ENCODE measurements around the gene SLC44A3.
"Not testable (repeated sequence)": the region's sequence is repeated elsewhere in the genome, so short reads cannot be mapped to it uniquely, and the experiment has no call there.

The SLC44A3 gene

GRCh38 chr1:94828251-94828650 is 8.1 kb downstream of the SLC44A3 start:
- Histone ChIP-seq H3K27me3 (ENCODE audit: control insufficient read depth in 5 of 5, insufficient read depth in 4 of 5, low read length in 5 of 5) (no peaks in the 10 kb centered on the region), H3K4me1 (ENCODE audit: control insufficient read depth in 5 of 5, insufficient read depth in 5 of 5, low read length in 5 of 5) (no peaks in the 10 kb centered on the region), H3K27ac (ENCODE audit: low read depth, low read length) (no peak overlapping the region), H3K9ac (ENCODE audit: low read length in 5 of 5) (no peak overlapping the region), H3K36me3 (ENCODE audit: control insufficient read depth in 5 of 5, insufficient read depth in 5 of 5, low read length in 5 of 5) (peaks cover 0 to 7% (median 0%) of the 10 kb centered on the region in 5 donors), H3K9me3 (ENCODE audit: control insufficient read depth in 5 of 5, low read length in 5 of 5) (no peaks in the 10 kb centered on the region), H3K4me3 (ENCODE audit: low read depth in 1 of 5, low read length in 5 of 5) (no peak overlapping the region)

GRCh38 chr1:94831641-94832040 is 11.5 kb downstream of the SLC44A3 start:
- Histone ChIP-seq H3K9me3 (ENCODE audit: control insufficient read depth in 5 of 5, low read length in 5 of 5) (no peaks in the 10 kb centered on the region), H3K4me1 (ENCODE audit: control insufficient read depth in 5 of 5, insufficient read depth in 5 of 5, low read length in 5 of 5) (no peaks in the 10 kb centered on the region), H3K9ac (ENCODE audit: low read length in 5 of 5) (no peak overlapping the region)

GRCh38 chr1:94832446-94832845 is 12.3 kb downstream of the SLC44A3 start:
- H3K4me3 ChIP-seq (ENCODE audit: low read depth in 1 of 5, low read length in 5 of 5) = no peak overlapping the region
- no peak overlapping the region for H3K27ac ChIP-seq (ENCODE audit: low read depth, low read length)
- no peaks in the 10 kb centered on the region for H3K4me1 ChIP-seq (ENCODE audit: control insufficient read depth in 5 of 5, insufficient read depth in 5 of 5, low read length in 5 of 5)
- peaks cover 0 to 7% (median 0%) of the 10 kb centered on the region in 5 donors for H3K36me3 ChIP-seq (ENCODE audit: control insufficient read depth in 5 of 5, insufficient read depth in 5 of 5, low read length in 5 of 5)
- no peak overlapping the region for H3K9ac ChIP-seq (ENCODE audit: low read length in 5 of 5)
- H3K9me3 ChIP-seq (ENCODE audit: control insufficient read depth in 5 of 5, low read length in 5 of 5) = no peaks in the 10 kb centered on the region
- H3K27me3 ChIP-seq (ENCODE audit: control insufficient read depth in 5 of 5, insufficient read depth in 4 of 5, low read length in 5 of 5) = no peaks in the 10 kb centered on the region

More at GRCh38 chr1:94831641-94832040, 11.5 kb downstream of the SLC44A3 start:
- Histone ChIP-seq H3K36me3 (ENCODE audit: control insufficient read depth in 5 of 5, insufficient read depth in 5 of 5, low read length in 5 of 5) (peaks cover 0 to 7% (median 0%) of the 10 kb centered on the region in 5 donors), H3K27me3 (ENCODE audit: control insufficient read depth in 5 of 5, insufficient read depth in 4 of 5, low read length in 5 of 5) (no peaks in the 10 kb centered on the region), H3K27ac (ENCODE audit: low read depth, low read length) (no peak overlapping the region), H3K4me3 (ENCODE audit: low read depth in 1 of 5, low read length in 5 of 5) (no peak overlapping the region)

- H3K27ac ChIP-seq (ENCODE audit: low read depth, low read length) = no peak overlapping the region
- H3K4me3 ChIP-seq (ENCODE audit: low read depth in 1 of 5, low read length in 5 of 5) = no peak overlapping the region
- H3K27me3 ChIP-seq (ENCODE audit: control insufficient read depth in 5 of 5, insufficient read depth in 4 of 5, low read length in 5 of 5) = no peaks in the 10 kb centered on the region
- H3K36me3 ChIP-seq (ENCODE audit: control insufficient read depth in 5 of 5, insufficient read depth in 5 of 5, low read length in 5 of 5) = peaks cover 0 to 7% (median 0%) of the 10 kb centered on the region in 5 donors
- H3K4me1 ChIP-seq (ENCODE audit: control insufficient read depth in 5 of 5, insufficient read depth in 5 of 5, low read length in 5 of 5) = no peaks in the 10 kb centered on the region
- no peaks in the 10 kb centered on the region for H3K9me3 ChIP-seq (ENCODE audit: control insufficient read depth in 5 of 5, low read length in 5 of 5)
- no peak overlapping the region for H3K9ac ChIP-seq (ENCODE audit: low read length in 5 of 5)
Observed at GRCh38 chr1:94832931-94833585, 12.9 kb downstream of the SLC44A3 start.

DNA sequence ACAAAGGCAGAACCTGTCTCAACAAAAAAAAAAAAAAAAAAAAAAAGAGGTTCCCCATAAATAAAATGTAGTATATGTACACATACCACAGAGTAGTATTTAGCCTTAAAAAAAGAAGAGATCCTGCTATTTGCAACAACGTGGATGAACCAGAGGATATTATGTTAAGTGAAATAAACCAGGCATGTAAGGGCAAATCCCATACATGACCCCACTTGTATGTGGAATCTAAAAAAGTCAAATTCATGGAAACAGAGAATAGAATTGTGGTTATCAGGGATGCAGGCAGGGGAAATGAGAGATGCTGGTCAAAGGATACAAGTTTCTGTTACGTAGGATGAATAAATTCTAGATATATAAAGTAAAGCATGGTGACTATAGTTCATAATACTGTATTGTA is 16.7 kb downstream of the SLC44A3 start:
- Histone ChIP-seq H3K27me3 (ENCODE audit: control insufficient read depth in 5 of 5, insufficient read depth in 4 of 5, low read length in 5 of 5) (no peaks in the 10 kb centered on the region), H3K4me3 (ENCODE audit: low read depth in 1 of 5, low read length in 5 of 5) (no peak overlapping the region), H3K27ac (ENCODE audit: low read depth, low read length) (no peak overlapping the region), H3K9ac (ENCODE audit: low read length in 5 of 5) (no peak overlapping the region), H3K36me3 (ENCODE audit: control insufficient read depth in 5 of 5, insufficient read depth in 5 of 5, low read length in 5 of 5) (no peaks in the 10 kb centered on the region), H3K9me3 (ENCODE audit: control insufficient read depth in 5 of 5, low read length in 5 of 5) (no peaks in the 10 kb centered on the region), H3K4me1 (ENCODE audit: control insufficient read depth in 5 of 5, insufficient read depth in 5 of 5, low read length in 5 of 5) (no peaks in the 10 kb centered on the region)

- H3K9ac ChIP-seq (ENCODE audit: low read length in 5 of 5) = not testable (repeated sequence)
Observed at GRCh38 chr1:94840381-94840780, 20.2 kb downstream of the SLC44A3 start.

GRCh38 chr1:94840808-94841207 is 20.7 kb downstream of the SLC44A3 start:
- H3K36me3 ChIP-seq (ENCODE audit: control insufficient read depth in 5 of 5, insufficient read depth in 5 of 5, low read length in 5 of 5) = no peaks in the 10 kb centered on the region
- H3K27ac ChIP-seq (ENCODE audit: low read depth, low read length) = no peak overlapping the region

More at GRCh38 chr1:94840381-94840780, 20.2 kb downstream of the SLC44A3 start:
- not testable (repeated sequence) for H3K27ac ChIP-seq (ENCODE audit: low read depth, low read length); H3K4me1 ChIP-seq (ENCODE audit: control insufficient read depth in 5 of 5, insufficient read depth in 5 of 5, low read length in 5 of 5); H3K36me3 ChIP-seq (ENCODE audit: control insufficient read depth in 5 of 5, insufficient read depth in 5 of 5, low read length in 5 of 5); H3K27me3 ChIP-seq (ENCODE audit: control insufficient read depth in 5 of 5, insufficient read depth in 4 of 5, low read length in 5 of 5); H3K4me3 ChIP-seq (ENCODE audit: low read depth in 1 of 5, low read length in 5 of 5); H3K9me3 ChIP-seq (ENCODE audit: control insufficient read depth in 5 of 5, low read length in 5 of 5)

GRCh38 chr1:94843430-94843829 is 23.3 kb downstream of the SLC44A3 start:
- H3K9me3 ChIP-seq (ENCODE audit: control insufficient read depth in 5 of 5, low read length in 5 of 5) = no peaks in the 10 kb centered on the region
- no peaks in the 10 kb centered on the region for H3K4me1 ChIP-seq (ENCODE audit: control insufficient read depth in 5 of 5, insufficient read depth in 5 of 5, low read length in 5 of 5)
- no peak overlapping the region for H3K4me3 ChIP-seq (ENCODE audit: low read depth in 1 of 5, low read length in 5 of 5)
- H3K27me3 ChIP-seq (ENCODE audit: control insufficient read depth in 5 of 5, insufficient read depth in 4 of 5, low read length in 5 of 5) = peaks cover 0 to 3% (median 0%) of the 10 kb centered on the region in 5 donors
- H3K27ac ChIP-seq (ENCODE audit: low read depth, low read length) = no peak overlapping the region
- H3K9ac ChIP-seq (ENCODE audit: low read length in 5 of 5) = no peak overlapping the region
- H3K36me3 ChIP-seq (ENCODE audit: control insufficient read depth in 5 of 5, insufficient read depth in 5 of 5, low read length in 5 of 5) = no peaks in the 10 kb centered on the region

More at GRCh38 chr1:94840808-94841207, 20.7 kb downstream of the SLC44A3 start:
- H3K9me3 ChIP-seq (ENCODE audit: control insufficient read depth in 5 of 5, low read length in 5 of 5) = no peaks in the 10 kb centered on the region
- H3K27me3 ChIP-seq (ENCODE audit: control insufficient read depth in 5 of 5, insufficient read depth in 4 of 5, low read length in 5 of 5) = peaks cover 0 to 3% (median 0%) of the 10 kb centered on the region in 5 donors
- H3K4me1 ChIP-seq (ENCODE audit: control insufficient read depth in 5 of 5, insufficient read depth in 5 of 5, low read length in 5 of 5) = no peaks in the 10 kb centered on the region
- H3K9ac ChIP-seq (ENCODE audit: low read length in 5 of 5) = no peak overlapping the region
- no peak overlapping the region for H3K4me3 ChIP-seq (ENCODE audit: low read depth in 1 of 5, low read length in 5 of 5)

GRCh38 chr1:94843846-94844245 is 23.7 kb downstream of the SLC44A3 start:
- Histone ChIP-seq H3K9me3 (ENCODE audit: control insufficient read depth in 5 of 5, low read length in 5 of 5) (no peaks in the 10 kb centered on the region), H3K27ac (ENCODE audit: low read depth, low read length) (no peak overlapping the region), H3K4me3 (ENCODE audit: low read depth in 1 of 5, low read length in 5 of 5) (no peak overlapping the region), H3K4me1 (ENCODE audit: control insufficient read depth in 5 of 5, insufficient read depth in 5 of 5, low read length in 5 of 5) (no peaks in the 10 kb centered on the region), H3K9ac (ENCODE audit: low read length in 5 of 5) (no peak overlapping the region), H3K27me3 (ENCODE audit: control insufficient read depth in 5 of 5, insufficient read depth in 4 of 5, low read length in 5 of 5) (peaks cover 0 to 3% (median 0%) of the 10 kb centered on the region in 5 donors), H3K36me3 (ENCODE audit: control insufficient read depth in 5 of 5, insufficient read depth in 5 of 5, low read length in 5 of 5) (no peaks in the 10 kb centered on the region)

GRCh38 chr1:94846308-94846707 is 26.2 kb downstream of the SLC44A3 start:
- Histone ChIP-seq H3K27me3 (ENCODE audit: control insufficient read depth in 5 of 5, insufficient read depth in 4 of 5, low read length in 5 of 5) (peaks cover 0 to 3% (median 0%) of the 10 kb centered on the region in 5 donors), H3K9ac (ENCODE audit: low read length in 5 of 5) (no peak overlapping the region), H3K36me3 (ENCODE audit: control insufficient read depth in 5 of 5, insufficient read depth in 5 of 5, low read length in 5 of 5) (no peaks in the 10 kb centered on the region), H3K9me3 (ENCODE audit: control insufficient read depth in 5 of 5, low read length in 5 of 5) (no peaks in the 10 kb centered on the region), H3K4me1 (ENCODE audit: control insufficient read depth in 5 of 5, insufficient read depth in 5 of 5, low read length in 5 of 5) (no peaks in the 10 kb centered on the region), H3K27ac (ENCODE audit: low read depth, low read length) (no peak overlapping the region), H3K4me3 (ENCODE audit: low read depth in 1 of 5, low read length in 5 of 5) (no peak overlapping the region)

All from subcutaneous abdominal adipose tissue (tissue), 5 donors.